Endothelial cell of umbilical vein (primary cell): ENCODE results near the gene TXNDC12. TPM values are rescaled to one million over a fixed set of nuclear protein-coding genes. Genes with fewer than 3 reads are reported as not detected.

Source experiments
- BruUV-seq: library from RNA; stranded (reverse); fragments of 400-500 nt; replicated peaks from 2 replicates; lab custom pipeline; 2021; lab: Mats Ljungman, UMichigan
- CTCF ChIA-PET: fragments of 300-600, 350-600 bp; sonication (Branson Sonifier 250); formaldehyde crosslinking; loops from one replicate; lab custom pipeline; 2021; ENCODE audit warnings: antibody characterized with exemption, inconsistent platforms; lab: Charles Lee
- POLR2A ChIA-PET: fragments of 300-600, 350-600 bp; sonication (Branson Sonifier 250); formaldehyde crosslinking; loops from one replicate; lab custom pipeline; 2021; ENCODE audit warnings: antibody characterized with exemption, inconsistent platforms; lab: Charles Lee
- DNase-seq: peaks from one replicate; pipeline ENCODE4 v3.0.0-alpha.2; 2011; ENCODE audit warnings: low read depth, low spot score
- FAIRE-seq: peaks from 2 replicates; lab custom pipeline; 2011; peaks lifted over from hg19 to GRCh38; lab: Jason Lieb, UNC
- H2AFZ ChIP-seq: 2 replicates; pipeline ENCODE4 v1.6.0; 2012; ENCODE audit warnings: low read depth, low read length, control low read depth, inconsistent platforms
- H3K27ac ChIP-seq: 2 replicates; pipeline ENCODE4 v1.5.1; 2011; ENCODE audit warnings: low read depth, mild to moderate bottlenecking, control low read depth, low read length, moderate library complexity; ENCODE audit not compliant: insufficient read depth
- H3K27me3 ChIP-seq, 2 experiments: 2 replicates each; pipeline versions ENCODE4 v1.6.0 to v1.6.1; 2011; ENCODE audit warnings: low read length in 2 of 2, mixed read lengths in 1 of 2; ENCODE audit not compliant: control insufficient read depth in 2 of 2, insufficient read depth in 2 of 2
- H3K36me3 ChIP-seq, 2 experiments: 2 replicates in 1 of 2; 3 replicates in 1 of 2; pipeline ENCODE4 v1.5.1; 2011; ENCODE audit warnings: low read length in 2 of 2, mild to moderate bottlenecking in 1 of 2, moderate library complexity in 1 of 2; ENCODE audit not compliant: control insufficient read depth in 2 of 2, insufficient read depth in 2 of 2; ENCODE audit errors: extremely low read depth in 1 of 2
- H3K4me1 ChIP-seq: 3 replicates; pipeline ENCODE4 v1.5.1; 2011; ENCODE audit warnings: mild to moderate bottlenecking, low read length; ENCODE audit not compliant: control insufficient read depth, insufficient read depth; ENCODE audit errors: extremely low read depth
- H3K4me2 ChIP-seq: 2 replicates; pipeline ENCODE4 v1.6.1; 2011; ENCODE audit warnings: low read length, control low read depth, mixed read lengths; ENCODE audit not compliant: insufficient read depth
- H3K4me3 ChIP-seq, 3 experiments: fragments of 200-600 bp in 1 of 3; sonication (generic), shearing (Covaris generic) in 1 of 3; replicated peaks in 1 of 3; 2 replicates each; pipeline ENCODE4 v1.5.1; 2011 to 2016; ENCODE audit warnings: control low read depth in 3 of 3, low read length in 3 of 3, mild to moderate bottlenecking in 2 of 3, inconsistent platforms in 1 of 3, low read depth in 1 of 3, moderate library complexity in 1 of 3; ENCODE audit not compliant: insufficient read depth in 1 of 3
- H3K79me2 ChIP-seq: 2 replicates; pipeline ENCODE4 v1.6.0; 2012; ENCODE audit warnings: low read length, inconsistent platforms; ENCODE audit not compliant: control insufficient read depth, insufficient read depth
- H3K9ac ChIP-seq: replicated peaks from 2 replicates; pipeline ENCODE3; 2011; ENCODE audit warnings: low read length, control low read depth; ENCODE audit not compliant: insufficient read depth; ENCODE audit errors: extremely low read depth
- H3K9me1 ChIP-seq: replicated peaks from 3 replicates; pipeline ENCODE4 v1.6.0; 2011; ENCODE audit warnings: mild to moderate bottlenecking, low read length; ENCODE audit not compliant: control insufficient read depth, insufficient read depth; ENCODE audit errors: extremely low read depth
- H3K9me3 ChIP-seq: replicated peaks from 2 replicates; pipeline ENCODE4 v1.5.1; 2012; ENCODE audit warnings: low read length, inconsistent platforms; ENCODE audit not compliant: control insufficient read depth, insufficient read depth
- H4K20me1 ChIP-seq: replicated peaks from 2 replicates; pipeline ENCODE3; 2011; ENCODE audit warnings: mild to moderate bottlenecking, low read length; ENCODE audit not compliant: control insufficient read depth, insufficient read depth; ENCODE audit errors: extremely low read depth
- FOS ChIP-seq: IDR thresholded peaks from 2 replicates; pipeline ENCODE4 v1.6.1; 2011; ENCODE audit warnings: mild to moderate bottlenecking, low read length, moderate library complexity, borderline replicate concordance; ENCODE audit not compliant: insufficient read depth
- GATA2 ChIP-seq: IDR thresholded peaks from 2 replicates; pipeline ENCODE4 v1.7.0; 2011; ENCODE audit warnings: low read depth, mild to moderate bottlenecking, moderate library complexity, mixed read lengths, low read length; ENCODE audit not compliant: insufficient read length, insufficient read depth
- JUN ChIP-seq: IDR thresholded peaks from 2 replicates; pipeline ENCODE4 v1.6.1; 2011; ENCODE audit warnings: borderline replicate concordance, low read depth; ENCODE audit not compliant: insufficient read length, insufficient read depth
- MYC ChIP-seq: IDR thresholded peaks from one replicate; pipeline ENCODE4 v1.6.1; 2011; ENCODE audit warnings: mild to moderate bottlenecking, low read depth, low read length
- POLR2A ChIP-seq: IDR thresholded peaks from 2 replicates; pipeline ENCODE4 v1.6.1; 2012; ENCODE audit warnings: low read depth, mild to moderate bottlenecking, control low read depth, low read length
- POLR2AphosphoS5 ChIP-seq: IDR thresholded peaks from 2 replicates; pipeline ENCODE4 v1.6.1; 2012; ENCODE audit warnings: low read depth, mild to moderate bottlenecking, control low read depth, low read length, moderate library complexity; ENCODE audit not compliant: insufficient read depth
- dilution Hi-C: fragments of 300-500 bp; cut with MboI; formaldehyde crosslinking; loops from one replicate; pipeline ENCODE4 v1.15.0; 2019; ENCODE audit warnings: low sequenced_read_pairs; ENCODE audit not compliant: extremely low pct_ligation_motif_present
- intact Hi-C: fragments of 100-400 bp; cut with micrococcal nuclease; formaldehyde crosslinking; loops from one replicate; pipeline ENCODE4 v1.10.0; 2022
- polyA plus RNA-seq, 4 experiments: library from polyadenylated mRNA; depleted of rRNA in 3 of 4; stranded (reverse) in 3 of 4; unstranded in 1 of 4; fragments of >200 nt; gene quantifications; 2 replicates each; pipeline versions ENCODE4 v1.2.1 to v1.2.3, GENCODE V29; 2011 to 2012; ENCODE audit warnings: missing spikeins in 1 of 4
- total RNA-seq: library from RNA; stranded (reverse); gene quantifications from 2 replicates; pipeline ENCODE4 v1.2.3, GENCODE V29; 2021
- TF ChIP-seq, protein P1 (sequence below): IDR thresholded peaks from 2 replicates; pipeline ENCODE4 v1.6.1; 2011; ENCODE audit not compliant: insufficient read depth, insufficient read length
- TF ChIP-seq, protein P2 (sequence below), 2 donors: IDR thresholded peaks; 1 replicate in 1 of 2; 2 replicates in 1 of 2; pipeline ENCODE4 v1.5.1; 2011; ENCODE audit warnings: low read length in 2 of 2, mild to moderate bottlenecking in 2 of 2, moderate library complexity in 2 of 2, control low read depth in 1 of 2, inconsistent platforms in 1 of 2, low read depth in 1 of 2; ENCODE audit not compliant: insufficient read depth in 1 of 2; ENCODE audit errors: extremely low read depth in 1 of 2

Gene TXNDC12
- total and polyA plus RNA-seq, 2 donors (not counting 3 experiments of a cell fraction or from before 2014, with no cell fraction given): 33.7 to 57.4 TPM

GRCh38 chr1:52070704-52071103 lies 15.7 kb upstream of the TXNDC12 start:
- Histone ChIP-seq H3K36me3 (peaks cover 2 to 11% of the 10 kb centered on the region in 2 experiments), H3K79me2 (peaks cover 37% of the 10 kb centered on the region), H3K4me1 (no peaks in the 10 kb centered on the region), H3K9me3 (no peaks in the 10 kb centered on the region), H3K27me3 (no peaks in the 10 kb centered on the region), H3K9ac (no peak overlapping the region), H2AFZ (no peak overlapping the region), H3K4me2 (no peak overlapping the region), H3K9me1 (no peaks in the 10 kb centered on the region), H4K20me1 (no peaks in the 10 kb centered on the region), H3K27ac (no peak overlapping the region), H3K4me3 (no peak overlapping the region)
- no peak for FAIRE-seq
- BruUV-seq: no TSS peak
- ChIA-PET CTCF (no interaction called here), POLR2A (no interaction called here)
- TF ChIP-seq MYC: no peak
- TF ChIP-seq, protein P1, sequence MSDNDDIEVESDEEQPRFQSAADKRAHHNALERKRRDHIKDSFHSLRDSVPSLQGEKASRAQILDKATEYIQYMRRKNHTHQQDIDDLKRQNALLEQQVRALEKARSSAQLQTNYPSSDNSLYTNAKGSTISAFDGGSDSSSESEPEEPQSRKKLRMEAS: no peak
- TF ChIP-seq FOS: no peak
- no peak for TF ChIP-seq POLR2AphosphoS5
- TF ChIP-seq GATA2: no peak
- TF ChIP-seq POLR2A: no peak
- TF ChIP-seq JUN: no peak
- TF ChIP-seq, protein P2, sequence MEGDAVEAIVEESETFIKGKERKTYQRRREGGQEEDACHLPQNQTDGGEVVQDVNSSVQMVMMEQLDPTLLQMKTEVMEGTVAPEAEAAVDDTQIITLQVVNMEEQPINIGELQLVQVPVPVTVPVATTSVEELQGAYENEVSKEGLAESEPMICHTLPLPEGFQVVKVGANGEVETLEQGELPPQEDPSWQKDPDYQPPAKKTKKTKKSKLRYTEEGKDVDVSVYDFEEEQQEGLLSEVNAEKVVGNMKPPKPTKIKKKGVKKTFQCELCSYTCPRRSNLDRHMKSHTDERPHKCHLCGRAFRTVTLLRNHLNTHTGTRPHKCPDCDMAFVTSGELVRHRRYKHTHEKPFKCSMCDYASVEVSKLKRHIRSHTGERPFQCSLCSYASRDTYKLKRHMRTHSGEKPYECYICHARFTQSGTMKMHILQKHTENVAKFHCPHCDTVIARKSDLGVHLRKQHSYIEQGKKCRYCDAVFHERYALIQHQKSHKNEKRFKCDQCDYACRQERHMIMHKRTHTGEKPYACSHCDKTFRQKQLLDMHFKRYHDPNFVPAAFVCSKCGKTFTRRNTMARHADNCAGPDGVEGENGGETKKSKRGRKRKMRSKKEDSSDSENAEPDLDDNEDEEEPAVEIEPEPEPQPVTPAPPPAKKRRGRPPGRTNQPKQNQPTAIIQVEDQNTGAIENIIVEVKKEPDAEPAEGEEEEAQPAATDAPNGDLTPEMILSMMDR (IDR thresholded peaks at IDR 0.05; ENCODE audit: extremely low read depth in 1 of 2, insufficient read depth in 1 of 2, low read depth in 1 of 2, low read length in 2 of 2): no peak
- intact Hi-C loops (no loop called here), dilution Hi-C loops (no loop called here)
- no peak for DNase-seq
